Measurements from ENCODE around the gene UBE2S. TPM values are rescaled to one million over a fixed set of nuclear protein-coding genes. Genes with fewer than 3 reads are reported as not detected.
A peak's percentile ranks its signal among the peaks of the same experiment; 100 is the strongest.

UBE2S gene
- total RNA-seq, 2 experiments from 2014 or later = 294 to 307 TPM

GRCh38 chr19:55358943-55359908 lies 48.4 kb downstream of the UBE2S start:
- no peaks in the 10 kb centered on the region for H3K36me3 Mint-ChIP-seq (ENCODE audit: low read depth)
- no peaks in the 10 kb centered on the region for H3K4me1 Mint-ChIP-seq (ENCODE audit: low read depth)
- H3K9me3 Mint-ChIP-seq = no peaks in the 10 kb centered on the region
- DNase-seq = no peak
- H3K27me3 Mint-ChIP-seq (ENCODE audit: low read depth) = peaks cover 14% of the 10 kb centered on the region
- intact Hi-C loops (cut with micrococcal nuclease) = no loop called here
- H3K27ac Mint-ChIP-seq = no peak overlapping the region
- CTCF ChIA-PET = interaction anchor here (1.1 kb wide), 1 partner anchor 20 kb away, joined by 3 read pairs; the partner anchor contains the start of gene KMT5C
- no peak overlapping the region for H3K4me3 Mint-ChIP-seq

GRCh38 chr19:55358493-55358892 lies 49.1 kb downstream of the UBE2S start:
- CTCF ChIA-PET = interaction anchor here (1.1 kb wide), 1 partner anchor 19 kb away, joined by 3 read pairs; the partner anchor contains the start of gene KMT5C
- H3K9me3 Mint-ChIP-seq = no peaks in the 10 kb centered on the region
- DNase-seq = no peak
- peaks cover 4% of the 10 kb centered on the region for H3K4me1 Mint-ChIP-seq (ENCODE audit: low read depth)
- H3K36me3 Mint-ChIP-seq (ENCODE audit: low read depth) = no peaks in the 10 kb centered on the region
- H3K27me3 Mint-ChIP-seq (ENCODE audit: low read depth) = peaks cover 18% of the 10 kb centered on the region
- no peak overlapping the region for H3K27ac Mint-ChIP-seq
- intact Hi-C loops (cut with micrococcal nuclease) = no loop called here
- H3K4me3 Mint-ChIP-seq = no peak overlapping the region

- peak overlapping the region; percentile 3 for H3K4me3 Mint-ChIP-seq
- intact Hi-C loops (cut with micrococcal nuclease) = no loop called here
- H3K27me3 Mint-ChIP-seq (ENCODE audit: low read depth) = peaks cover 49% of the 10 kb centered on the region
- CTCF ChIA-PET = no interaction called here
- no peaks in the 10 kb centered on the region for H3K36me3 Mint-ChIP-seq (ENCODE audit: low read depth)
- no peaks in the 10 kb centered on the region for H3K9me3 Mint-ChIP-seq
- peaks cover 15% of the 10 kb centered on the region for H3K4me1 Mint-ChIP-seq (ENCODE audit: low read depth)
- H3K27ac Mint-ChIP-seq = no peak overlapping the region
- no peak for DNase-seq
Measured at GRCh38 chr19:55355213-55355821, 52.3 kb downstream of the UBE2S start.

GRCh38 chr19:55354698-55355212 lies 52.8 kb downstream of the UBE2S start, which contains the start of gene COX6B2:
TSS of gene COX6B2 (minus strand) at chr19:55354719. CDS start at chr19:55354521, 198 bp downstream.
- Mint-ChIP-seq H3K27ac (no peak within 1 kb of the TSS), H3K9me3 (no peaks in the 10 kb centered on the region), H3K27me3 (ENCODE audit: low read depth) (peaks cover 49% of the 10 kb centered on the region), H3K4me1 (ENCODE audit: low read depth) (peaks cover 15% of the 10 kb centered on the region), H3K4me3 (peak within 1 kb of the TSS; percentile 73), H3K36me3 (ENCODE audit: low read depth) (no peaks in the 10 kb centered on the region)
- no peak for DNase-seq
- CTCF ChIA-PET = no interaction called here
- intact Hi-C loops (cut with micrococcal nuclease) = loop anchor here (1.0 to 5.0 kb wide), 2 partner anchors 15 to 52 kb away; partner anchors contain the start of gene KMT5C

DNA sequence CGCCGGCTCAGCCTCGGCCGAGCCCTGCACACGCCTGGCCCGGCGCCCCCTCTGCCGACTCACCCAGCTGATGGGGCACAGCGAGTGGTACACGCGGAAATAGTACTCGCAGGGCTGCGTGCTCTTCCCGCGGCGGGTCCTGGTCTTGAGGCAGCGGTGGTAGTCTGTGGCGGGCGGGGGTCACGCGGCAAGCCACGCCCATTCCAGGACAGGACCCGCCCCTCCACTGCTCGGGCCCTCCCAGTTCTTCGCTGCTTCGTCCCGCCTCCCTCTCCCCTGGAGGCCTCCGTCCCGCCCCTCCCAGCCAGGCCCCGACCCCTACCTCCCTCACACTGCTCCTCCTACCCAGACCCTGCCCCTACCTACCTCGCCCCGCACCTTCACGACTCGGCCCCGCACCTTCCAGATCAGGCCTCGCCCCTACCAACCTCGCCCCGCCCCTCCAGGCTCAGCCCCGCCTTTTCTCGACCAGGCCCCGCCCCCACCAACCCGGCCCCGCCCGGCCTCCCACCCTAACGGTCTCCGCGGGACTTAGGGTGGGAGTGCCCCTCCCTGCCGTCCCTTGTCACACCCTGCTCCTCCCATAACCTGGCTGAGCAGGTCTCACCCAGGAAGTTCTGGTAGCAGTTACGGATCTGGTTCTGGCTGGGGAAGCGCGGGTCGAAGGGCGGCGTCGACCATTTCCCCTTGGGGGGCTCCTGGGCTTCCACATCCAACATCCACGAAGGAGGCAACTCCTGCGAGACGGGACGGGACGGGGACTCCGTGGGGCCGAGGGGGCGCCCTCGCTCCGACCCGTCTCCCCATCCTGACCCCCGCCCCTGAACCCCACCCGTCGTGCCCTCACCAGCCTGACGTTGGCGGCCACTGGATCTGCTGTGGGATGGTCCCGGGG lies 53.5 kb downstream of the UBE2S start:
- peaks cover 49% of the 10 kb centered on the region for H3K27me3 Mint-ChIP-seq (ENCODE audit: low read depth)
- peak overlapping the region; percentile 73 for H3K4me3 Mint-ChIP-seq
- no peak overlapping the region for H3K27ac Mint-ChIP-seq
- no peaks in the 10 kb centered on the region for H3K9me3 Mint-ChIP-seq
- peak; percentile 76 for DNase-seq
- H3K4me1 Mint-ChIP-seq (ENCODE audit: low read depth) = peaks cover 15% of the 10 kb centered on the region
- CTCF ChIA-PET = no interaction called here
- intact Hi-C loops (cut with micrococcal nuclease) = loop anchor here (1.0 to 5.0 kb wide), 2 partner anchors 15 to 52 kb away; partner anchors contain the start of gene KMT5C
- no peaks in the 10 kb centered on the region for H3K36me3 Mint-ChIP-seq (ENCODE audit: low read depth)

DNA sequence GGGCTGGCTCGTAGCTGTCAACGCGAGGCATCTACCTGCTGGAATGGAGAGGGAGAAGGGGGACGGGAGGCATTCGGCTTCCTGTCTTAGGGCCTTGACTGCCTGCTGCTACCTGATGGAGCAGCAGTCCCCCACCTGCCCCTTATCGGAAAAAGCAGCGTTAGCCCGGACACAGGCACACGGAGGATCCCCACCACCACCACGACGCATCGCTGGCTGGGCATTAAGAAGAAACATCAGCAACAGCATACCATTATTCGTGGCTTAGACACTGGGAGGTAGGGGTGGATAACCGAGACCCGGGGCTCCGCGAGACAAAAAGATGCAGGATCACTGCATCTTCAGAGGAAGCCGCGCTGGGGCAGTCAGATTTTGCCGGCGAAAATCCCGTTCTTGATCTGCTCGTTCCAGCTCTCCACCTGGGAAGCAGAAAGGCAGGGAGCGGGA lies 54.2 kb downstream of the UBE2S start:
- no peak for DNase-seq
- H3K27ac Mint-ChIP-seq = no peak overlapping the region
- H3K36me3 Mint-ChIP-seq (ENCODE audit: low read depth) = no peaks in the 10 kb centered on the region
- intact Hi-C loops (cut with micrococcal nuclease) = loop anchor here (5.0 kb wide), 1 partner anchor 51 kb away; no protein-coding TSS in a partner anchor
- H3K27me3 Mint-ChIP-seq (ENCODE audit: low read depth) = peaks cover 49% of the 10 kb centered on the region
- H3K4me1 Mint-ChIP-seq (ENCODE audit: low read depth) = peaks cover 15% of the 10 kb centered on the region
- no peaks in the 10 kb centered on the region for H3K9me3 Mint-ChIP-seq
- CTCF ChIA-PET = no interaction called here
- peak overlapping the region; percentile 73 for H3K4me3 Mint-ChIP-seq

GRCh38 chr19:55352549-55353145 lies 54.9 kb downstream of the UBE2S start:
- H3K27ac Mint-ChIP-seq = no peak overlapping the region
- no peaks in the 10 kb centered on the region for H3K36me3 Mint-ChIP-seq (ENCODE audit: low read depth)
- no peaks in the 10 kb centered on the region for H3K9me3 Mint-ChIP-seq
- peaks cover 15% of the 10 kb centered on the region for H3K4me1 Mint-ChIP-seq (ENCODE audit: low read depth)
- peak overlapping the region; percentile 10 for H3K4me3 Mint-ChIP-seq
- no peak for DNase-seq
- CTCF ChIA-PET = interaction anchor here (0.6 to 0.8 kb wide), 2 partner anchors 25 to 32 kb away, joined by 3 read pairs; partner anchors contain the start of gene TMEM238
- peaks cover 47% of the 10 kb centered on the region for H3K27me3 Mint-ChIP-seq (ENCODE audit: low read depth)
- intact Hi-C loops (cut with micrococcal nuclease) = loop anchor here (5.0 kb wide), 1 partner anchor 50 kb away; no protein-coding TSS in a partner anchor

- CTCF ChIA-PET = interaction anchor here (0.8 kb wide), 1 partner anchor 32 kb away, joined by 3 read pairs; the partner anchor contains the start of gene TMEM238
- intact Hi-C loops (cut with micrococcal nuclease) = loop anchor here (5.0 kb wide), 1 partner anchor 50 kb away; no protein-coding TSS in a partner anchor
- DNase-seq = no peak
- H3K27ac Mint-ChIP-seq = no peak overlapping the region
- H3K36me3 Mint-ChIP-seq (ENCODE audit: low read depth) = no peaks in the 10 kb centered on the region
- peaks cover 15% of the 10 kb centered on the region for H3K4me1 Mint-ChIP-seq (ENCODE audit: low read depth)
- H3K27me3 Mint-ChIP-seq (ENCODE audit: low read depth) = peaks cover 42% of the 10 kb centered on the region
- no peak overlapping the region for H3K4me3 Mint-ChIP-seq
- H3K9me3 Mint-ChIP-seq = no peaks in the 10 kb centered on the region
Measured at GRCh38 chr19:55352040-55352439, 55.5 kb downstream of the UBE2S start.

- CTCF ChIA-PET = no interaction called here
- intact Hi-C loops (cut with micrococcal nuclease) = loop anchor here (5.0 kb wide), 1 partner anchor 48 kb away; no protein-coding TSS in a partner anchor
- no peaks in the 10 kb centered on the region for H3K9me3 Mint-ChIP-seq
- H3K27ac Mint-ChIP-seq = no peak overlapping the region
- no peak overlapping the region for H3K4me3 Mint-ChIP-seq
- no peaks in the 10 kb centered on the region for H3K36me3 Mint-ChIP-seq (ENCODE audit: low read depth)
- H3K27me3 Mint-ChIP-seq (ENCODE audit: low read depth) = peaks cover 41% of the 10 kb centered on the region
- DNase-seq = no peak
- H3K4me1 Mint-ChIP-seq (ENCODE audit: low read depth) = peaks cover 15% of the 10 kb centered on the region
Measured at GRCh38 chr19:55350620-55351315, 56.8 kb downstream of the UBE2S start.

All from activated naive CD4-positive, alpha-beta T cell treated with anti-CD3 and anti-CD28 coated beads for 36 hours (primary cell).